IPS-11a (cell line): ENCODE measurements around the gene TMPRSS3.

Experiments used
- H3K4me3 ChIP-seq: one replicate; pipeline ENCODE4 v1.5.1; 2013; ENCODE audit warnings: low read depth, low read length, control low read depth

The TMPRSS3 gene

DNA sequence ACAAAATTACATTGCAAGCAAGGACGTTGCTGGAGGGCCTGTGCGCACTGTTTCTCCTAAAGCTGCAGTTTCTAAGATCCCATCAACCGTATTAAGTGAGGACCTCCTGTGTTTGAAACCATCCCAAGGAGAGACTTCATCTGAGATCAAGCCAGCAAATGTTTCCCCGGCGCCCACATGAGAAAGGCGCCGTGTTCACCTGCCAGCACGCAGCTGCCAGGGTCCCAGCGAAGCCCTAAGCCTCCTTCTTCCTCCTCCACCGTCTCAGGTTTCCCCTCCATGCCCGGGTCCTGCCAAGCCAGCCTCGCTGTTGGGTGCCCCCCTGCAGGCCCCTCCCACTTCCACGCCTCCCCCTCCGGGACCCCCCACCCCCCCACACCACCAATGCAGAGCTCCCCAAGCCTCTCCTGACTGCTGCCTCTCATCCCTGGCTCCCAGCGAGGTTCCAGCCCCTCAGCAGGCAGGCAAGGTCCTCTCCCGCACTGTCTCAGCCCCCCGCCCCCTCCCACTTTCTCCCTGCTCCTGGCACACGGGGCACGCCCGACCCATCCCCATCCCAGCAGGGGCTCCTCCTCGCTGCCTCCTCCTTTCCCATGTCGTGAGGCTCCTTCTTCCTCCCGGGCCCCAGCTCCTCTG lies 20.9 kb downstream of the TMPRSS3 start:
- H3K4me3 ChIP-seq = no peak overlapping the region

DNA sequence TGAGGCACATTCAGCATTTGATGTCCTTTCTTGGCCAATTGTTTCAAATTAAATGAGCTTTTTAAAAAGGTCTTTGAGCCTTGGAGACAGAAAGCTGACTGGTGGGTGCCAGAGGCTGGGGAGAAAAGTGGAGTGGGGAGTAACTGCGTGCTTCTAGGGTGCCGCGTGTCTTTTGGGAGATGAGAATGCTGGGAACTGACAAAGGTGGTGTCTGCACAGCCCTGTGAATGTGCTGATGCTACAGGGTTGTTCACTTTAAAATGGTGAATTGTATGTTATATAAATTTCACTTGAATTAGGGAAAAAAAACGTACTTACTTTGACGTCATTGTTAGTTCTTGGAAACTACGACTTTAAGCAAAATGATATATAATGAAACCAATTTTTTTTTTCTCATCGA lies 21.4 kb downstream of the TMPRSS3 start:
- no peak overlapping the region for H3K4me3 ChIP-seq

DNA sequence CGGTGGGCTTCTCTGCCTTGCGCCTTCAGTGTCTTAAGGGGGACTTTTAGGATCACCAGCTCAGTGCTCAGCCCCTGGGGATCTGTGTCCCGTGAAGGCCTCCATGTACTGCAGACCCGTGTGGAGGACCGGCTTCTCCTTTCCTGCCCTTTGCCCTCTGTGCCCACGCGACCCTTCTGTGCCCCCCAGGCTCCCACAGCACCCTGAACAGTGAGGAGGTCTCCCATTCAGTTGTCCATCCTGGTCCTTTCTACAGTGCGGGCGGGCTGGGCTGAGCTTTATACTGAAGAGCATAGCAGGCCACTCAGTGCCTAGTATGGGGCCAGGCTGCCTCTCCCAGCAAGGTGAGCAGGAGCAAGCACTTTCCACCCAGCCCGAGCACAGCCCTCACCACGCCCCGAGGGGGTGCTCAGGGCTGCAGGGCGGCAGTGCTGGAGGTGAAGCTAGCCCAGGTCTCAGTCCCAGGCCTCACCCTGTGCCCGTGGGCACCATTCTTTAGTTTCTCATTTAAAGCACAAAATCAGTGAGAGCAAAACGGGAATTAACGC lies 21.9 kb downstream of the TMPRSS3 start:
- no peak overlapping the region for H3K4me3 ChIP-seq

DNA sequence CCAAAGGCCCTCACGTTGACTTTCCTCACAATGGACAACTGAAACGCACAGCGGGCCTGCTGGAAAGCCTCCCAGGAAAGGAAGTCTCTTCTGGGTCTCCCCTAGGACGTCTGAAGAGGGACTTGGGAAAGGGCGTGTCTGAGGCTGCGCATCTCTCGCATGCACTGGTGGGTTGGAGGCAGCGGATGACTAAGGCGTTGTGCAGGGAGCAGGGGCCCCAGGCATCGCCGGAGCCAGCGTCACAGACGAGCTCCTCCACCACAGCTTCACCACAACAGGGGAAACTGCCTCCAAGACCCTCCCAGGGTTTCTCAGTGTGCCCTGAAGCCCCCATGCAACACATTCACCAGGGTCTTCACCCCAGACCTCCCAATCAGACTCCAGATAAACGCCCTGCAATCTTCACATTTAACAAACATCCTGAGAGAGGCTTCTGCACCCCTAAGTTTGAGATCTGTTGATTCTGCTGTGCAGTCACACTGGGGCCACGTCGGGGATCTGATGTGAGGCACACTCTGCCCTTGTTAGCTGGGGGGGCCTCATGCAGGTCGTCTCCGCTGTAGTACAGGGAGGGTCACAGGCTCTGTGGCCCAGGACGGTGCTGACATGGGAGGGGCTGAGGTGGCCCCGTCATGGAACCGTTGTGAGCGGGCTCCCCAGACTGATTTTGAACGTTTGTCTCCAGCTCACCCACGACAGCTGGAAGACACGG lies 22.5 kb downstream of the TMPRSS3 start:
- no peak overlapping the region for H3K4me3 ChIP-seq

DNA sequence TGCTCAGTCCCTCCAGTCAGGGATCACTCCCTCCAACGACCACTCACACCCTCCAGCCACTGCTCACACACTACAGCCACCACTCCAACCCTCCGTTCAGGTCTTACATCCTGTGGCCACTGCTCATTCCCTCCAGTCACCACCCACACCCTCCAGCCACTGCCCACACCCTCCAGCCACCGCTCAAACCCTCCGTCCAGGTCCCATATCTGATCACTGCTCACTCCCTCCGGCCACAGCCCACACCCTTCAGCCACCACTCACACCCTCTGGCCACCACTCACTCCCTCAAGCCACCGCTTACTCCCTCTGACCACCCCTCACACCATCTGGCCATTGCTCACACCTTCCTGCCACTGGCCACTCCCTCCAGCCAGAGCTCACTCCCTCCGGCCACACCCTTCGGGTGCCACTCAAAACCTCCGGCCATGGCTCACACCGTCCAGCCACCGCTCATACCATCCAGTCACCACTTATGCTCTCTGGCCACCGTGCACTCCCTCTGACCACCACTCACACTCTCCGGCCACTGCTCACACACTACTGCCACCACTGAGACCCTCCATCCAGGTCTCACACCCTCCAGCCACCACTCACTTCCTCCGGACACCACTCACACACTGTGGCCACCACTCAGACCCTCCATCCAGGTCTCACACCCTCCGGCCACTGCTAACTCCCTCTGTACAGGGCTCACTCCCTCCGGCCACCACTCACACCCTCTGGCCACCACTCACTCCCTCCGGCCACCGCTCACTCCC lies 24.8 kb downstream of the TMPRSS3 start:
- H3K4me3 ChIP-seq = no peak overlapping the region

DNA sequence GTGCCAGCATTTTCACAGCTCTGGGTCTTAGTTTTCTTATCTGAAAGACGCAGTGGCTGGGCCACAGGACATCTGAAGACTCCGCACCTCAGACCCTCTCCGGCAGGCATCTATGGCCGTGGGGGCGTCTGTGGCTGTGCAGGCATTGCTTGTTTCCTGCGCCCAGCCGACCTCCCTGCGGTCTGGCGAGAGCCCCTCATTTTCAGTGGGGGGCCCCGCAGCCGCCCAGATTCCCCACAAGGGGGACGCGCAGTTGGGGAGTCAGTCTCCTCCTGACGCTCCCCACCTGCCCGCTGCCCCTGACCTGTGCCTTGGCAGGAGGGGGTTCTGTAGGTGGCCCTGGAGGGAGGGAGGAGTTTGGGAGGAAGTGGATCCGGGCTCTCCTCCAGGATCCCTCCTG lies 26.0 kb downstream of the TMPRSS3 start:
- no peak overlapping the region for H3K4me3 ChIP-seq

DNA sequence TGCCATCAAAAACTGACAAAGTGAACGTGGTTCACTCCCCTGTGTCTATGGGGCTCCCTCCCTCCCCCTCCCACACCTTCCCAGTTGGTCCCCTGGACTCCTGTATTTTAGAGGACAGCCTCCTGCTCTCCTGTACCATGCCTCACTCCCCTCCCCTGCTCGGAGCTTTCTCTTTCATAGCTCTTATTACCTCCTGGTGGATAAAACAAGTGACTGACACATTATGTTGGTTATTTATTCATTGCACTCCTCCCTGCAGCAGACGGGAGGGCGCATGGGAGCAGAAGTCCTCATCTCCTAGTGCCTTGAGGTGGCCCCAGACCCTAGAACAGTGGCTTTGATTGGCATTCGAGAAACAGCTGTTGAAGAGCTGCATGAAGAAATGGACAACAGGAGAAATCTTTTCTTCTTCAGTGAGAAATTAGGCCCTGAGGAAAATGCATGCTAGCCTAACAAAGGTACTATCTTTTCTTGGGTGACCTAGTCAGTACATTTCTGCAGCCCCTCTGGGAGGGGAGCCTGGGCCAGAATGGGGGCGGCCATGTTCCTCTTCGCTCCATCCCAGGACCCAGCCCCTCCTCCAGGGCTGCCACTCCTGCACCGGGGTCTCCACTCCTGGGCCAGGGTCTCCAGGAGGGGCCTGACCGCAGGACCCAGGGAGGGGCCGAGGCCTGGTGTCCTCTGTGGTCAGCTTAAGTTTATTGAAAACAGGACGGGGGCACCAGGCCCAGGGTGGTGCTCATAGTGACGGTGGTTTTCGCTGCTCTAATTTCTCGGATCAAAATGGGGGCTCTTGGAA lies 28.3 kb downstream of the TMPRSS3 start:
- no peak overlapping the region for H3K4me3 ChIP-seq

DNA sequence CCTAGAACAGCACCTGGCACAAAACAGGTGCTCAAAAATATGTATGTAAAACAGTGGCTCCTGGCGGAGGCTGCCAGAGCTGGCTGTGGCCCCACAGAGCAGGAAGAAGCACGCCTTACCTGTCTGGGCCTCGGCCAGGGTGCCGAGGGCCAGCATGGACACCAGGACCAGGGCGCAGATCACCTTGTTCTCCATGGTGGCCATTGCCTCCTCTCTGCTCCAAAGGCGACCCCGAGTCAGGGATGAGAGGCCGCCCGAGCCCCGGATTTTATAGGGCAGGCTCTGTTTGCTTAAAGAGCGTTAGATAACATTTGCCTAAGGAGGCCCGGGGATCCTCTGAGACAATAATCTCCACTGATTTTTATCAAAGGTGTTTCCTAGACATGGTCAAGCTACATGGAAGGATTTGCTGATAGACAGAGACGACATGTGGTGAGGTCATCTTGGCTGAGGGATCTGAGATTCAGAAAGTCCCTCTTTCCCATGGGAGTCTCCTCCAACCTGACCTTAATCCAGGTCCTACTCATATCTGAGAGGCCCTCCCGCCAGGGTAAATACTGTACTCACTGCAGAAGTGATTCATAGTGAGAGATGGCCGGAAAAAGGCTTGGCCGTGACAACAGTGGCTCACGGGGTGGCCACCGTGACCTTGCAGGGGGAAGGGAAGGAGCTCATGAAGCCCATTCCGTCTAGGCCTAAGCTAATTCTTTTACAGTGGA lies 29.4 kb downstream of the TMPRSS3 start, which contains the start of gene TFF1:
Gene TFF1, minus strand, starts transcription at position 244 of the 719 bp plus-strand sequence. Its CDS starts 40 bp downstream, at position 204.
- no peak within 1 kb of the TSS for H3K4me3 ChIP-seq

DNA sequence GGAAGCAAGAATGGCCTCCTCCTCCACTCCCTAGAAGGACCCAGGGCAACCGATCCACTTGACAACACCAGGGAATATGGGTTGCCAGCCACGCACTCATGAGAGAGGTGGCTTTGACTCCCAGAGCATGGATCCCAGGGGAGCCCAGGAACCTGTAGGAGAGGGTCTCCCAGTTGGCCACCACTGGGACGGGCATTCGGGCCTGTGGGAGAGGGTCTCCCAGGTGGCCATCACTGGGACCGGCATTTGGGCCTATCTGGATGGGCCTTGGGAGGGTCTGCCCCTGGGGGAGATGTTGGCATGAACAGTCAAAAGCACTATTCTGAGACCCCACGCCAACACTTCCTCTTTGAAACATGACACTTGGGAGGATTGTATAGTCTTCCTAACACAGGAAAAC lies 30.1 kb downstream of the TMPRSS3 start:
- H3K4me3 ChIP-seq = no peak overlapping the region

DNA sequence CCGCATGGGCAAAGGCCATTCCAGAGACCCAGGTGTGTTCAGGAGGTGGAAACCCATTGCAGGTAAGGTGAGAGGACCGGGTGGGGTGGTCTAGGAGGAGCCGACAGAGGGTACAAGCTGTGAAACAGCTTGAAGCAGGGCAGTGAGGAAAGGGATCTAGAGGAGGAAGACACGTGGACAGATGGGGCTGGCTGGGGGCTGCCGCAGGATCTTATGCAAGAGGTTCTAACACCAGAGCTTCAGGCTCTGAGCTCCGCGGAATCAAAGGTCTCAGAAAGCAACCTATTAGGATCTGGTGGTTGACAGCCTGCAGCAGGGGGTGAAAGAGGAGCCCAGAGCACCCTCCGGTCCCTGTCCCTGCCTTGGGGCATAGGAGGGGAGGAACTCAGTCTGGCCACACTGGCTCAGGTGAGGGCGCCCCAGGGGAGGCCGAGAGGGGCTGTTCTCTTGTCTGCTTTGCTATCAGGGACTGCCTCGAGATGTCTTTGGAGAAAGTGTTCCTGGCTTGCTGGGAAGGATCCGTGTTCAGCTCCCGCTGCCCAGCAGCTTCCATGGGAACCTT lies 31.5 kb downstream of the TMPRSS3 start:
- no peak overlapping the region for H3K4me3 ChIP-seq

DNA sequence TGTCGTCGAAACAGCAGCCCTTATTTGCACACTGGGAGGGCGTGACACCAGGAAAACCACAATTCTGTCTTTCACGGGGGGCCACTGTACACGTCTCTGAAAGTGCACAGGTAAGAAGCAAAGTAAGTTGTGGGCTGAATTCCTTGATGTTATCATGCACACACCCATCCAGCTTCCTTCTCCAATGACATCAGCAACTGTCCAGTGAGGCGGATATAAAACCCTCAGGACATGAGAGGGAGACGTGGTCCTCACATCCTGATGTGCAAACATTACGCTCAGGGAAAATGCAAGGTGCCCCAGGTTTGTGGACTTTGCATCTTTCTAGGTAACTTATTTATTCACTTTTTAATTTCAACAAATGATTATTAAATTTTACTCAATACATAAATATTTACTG lies 32.5 kb downstream of the TMPRSS3 start:
- no peak overlapping the region for H3K4me3 ChIP-seq

DNA sequence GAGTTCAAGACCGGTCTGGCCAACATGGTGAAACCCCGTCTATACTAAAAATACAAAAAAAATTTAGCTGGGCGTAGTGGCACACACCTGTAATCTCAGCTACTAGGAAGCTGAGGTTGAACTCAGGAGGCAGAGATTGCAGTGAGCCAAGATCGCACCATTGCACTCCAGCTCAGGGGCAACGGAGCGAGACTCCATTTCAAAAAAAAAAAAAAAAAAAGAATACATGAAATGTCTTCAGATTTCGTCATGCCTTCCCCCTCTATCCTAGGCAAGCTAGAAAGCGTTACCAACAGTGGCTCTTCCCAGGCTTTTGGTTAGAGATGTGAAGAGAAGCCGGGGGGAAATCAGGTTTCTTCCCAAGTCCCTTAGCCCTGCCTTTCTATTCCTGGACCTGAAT lies 33.2 kb downstream of the TMPRSS3 start:
- H3K4me3 ChIP-seq = no peak overlapping the region

DNA sequence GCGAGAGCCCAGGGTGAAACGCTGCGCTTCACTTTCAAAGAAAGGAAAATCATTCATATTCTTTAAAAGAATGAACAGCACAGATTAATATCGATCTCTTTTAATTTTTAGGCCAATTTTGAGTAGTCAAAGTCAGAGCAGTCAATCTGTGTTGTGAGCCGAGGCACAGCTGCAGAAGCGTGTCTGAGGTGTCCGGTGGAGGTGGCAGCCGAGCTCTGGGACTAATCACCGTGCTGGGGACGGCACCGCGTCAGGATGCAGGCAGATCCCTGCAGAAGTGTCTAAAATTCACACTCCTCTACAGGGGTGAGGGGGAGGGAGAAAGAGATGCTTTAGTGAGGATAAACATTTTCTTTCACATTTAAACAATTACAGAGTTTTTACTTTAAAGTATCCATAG lies 33.7 kb downstream of the TMPRSS3 start:
- no peak overlapping the region for H3K4me3 ChIP-seq

DNA sequence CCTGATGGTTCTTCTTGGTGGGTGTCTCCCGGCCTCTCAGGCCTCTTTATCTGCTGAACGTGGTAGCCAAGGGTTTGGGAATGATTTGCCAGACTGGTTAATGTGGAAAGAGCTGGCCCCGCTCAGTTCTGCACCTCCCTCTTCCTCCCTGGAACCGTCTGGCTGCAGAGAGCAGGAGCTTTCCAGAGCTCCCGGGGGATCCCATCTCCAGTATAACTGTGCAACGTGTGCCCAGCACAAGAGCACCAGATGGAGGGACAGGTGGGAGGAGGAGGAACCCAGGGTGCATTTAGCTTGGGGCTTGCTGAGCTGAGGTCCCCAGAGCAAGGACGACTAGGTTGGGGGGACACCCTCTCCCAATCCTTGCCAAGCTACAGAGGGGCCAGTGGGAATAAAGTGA lies 34.6 kb downstream of the TMPRSS3 start:
- no peak overlapping the region for H3K4me3 ChIP-seq

DNA sequence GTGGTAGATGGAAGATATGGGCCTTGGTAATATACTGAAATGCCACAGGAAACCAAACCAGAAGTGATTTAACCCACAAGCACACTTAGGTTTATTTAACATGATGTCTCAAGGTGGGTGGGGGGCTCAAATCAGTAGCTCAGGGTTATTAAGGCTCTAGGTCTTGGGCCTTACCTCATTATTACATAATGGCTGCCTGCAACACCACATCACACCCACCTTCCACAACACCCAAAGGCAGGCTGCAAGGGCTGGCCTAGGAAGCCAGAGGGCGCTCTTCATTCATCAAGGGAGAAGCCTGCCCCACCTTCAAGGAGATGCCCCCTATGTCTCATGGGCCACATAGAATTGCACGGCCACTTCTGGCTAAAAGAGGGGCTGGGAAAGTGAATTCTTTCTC lies 35.5 kb downstream of the TMPRSS3 start:
- no peak overlapping the region for H3K4me3 ChIP-seq

DNA sequence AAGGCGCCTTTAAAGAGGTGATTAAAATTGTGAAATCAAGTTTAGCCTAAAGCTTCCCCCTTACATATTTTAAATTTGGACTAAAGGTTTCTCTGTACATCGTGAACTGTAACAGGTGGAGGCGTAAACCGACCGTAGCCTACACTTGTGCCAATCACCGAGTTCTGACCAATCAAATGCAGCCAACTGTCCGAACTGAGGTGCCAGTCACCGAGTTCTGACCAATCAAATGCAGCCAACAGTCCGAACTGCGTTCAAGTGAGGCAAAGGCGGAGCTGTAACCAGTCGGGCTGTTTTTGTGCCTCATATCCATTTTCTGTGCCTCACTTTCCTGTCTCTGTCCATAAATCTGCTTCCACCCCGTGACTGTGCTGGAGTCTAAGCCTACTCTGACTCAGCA lies 36.9 kb downstream of the TMPRSS3 start:
- no peak overlapping the region for H3K4me3 ChIP-seq

DNA sequence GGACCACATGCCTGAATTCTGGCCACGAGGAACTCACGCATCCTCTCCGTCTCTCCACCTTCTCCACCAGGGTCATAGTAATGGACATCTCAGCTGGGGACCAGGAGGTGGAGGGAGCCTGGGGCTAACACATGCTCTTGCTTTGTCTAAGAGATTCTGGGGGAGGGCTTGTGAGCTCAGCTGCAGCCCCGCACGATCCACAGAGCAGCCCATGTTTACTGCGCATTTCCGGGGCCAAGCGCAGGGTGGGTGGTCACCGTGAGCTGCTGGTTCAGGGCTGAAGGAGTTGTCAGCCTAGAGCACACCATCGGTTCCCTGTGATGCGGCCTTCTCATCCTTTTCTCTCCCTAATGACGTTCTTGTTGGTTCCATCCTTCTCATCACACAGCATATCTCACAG lies 37.6 kb downstream of the TMPRSS3 start:
- H3K4me3 ChIP-seq = no peak overlapping the region

DNA sequence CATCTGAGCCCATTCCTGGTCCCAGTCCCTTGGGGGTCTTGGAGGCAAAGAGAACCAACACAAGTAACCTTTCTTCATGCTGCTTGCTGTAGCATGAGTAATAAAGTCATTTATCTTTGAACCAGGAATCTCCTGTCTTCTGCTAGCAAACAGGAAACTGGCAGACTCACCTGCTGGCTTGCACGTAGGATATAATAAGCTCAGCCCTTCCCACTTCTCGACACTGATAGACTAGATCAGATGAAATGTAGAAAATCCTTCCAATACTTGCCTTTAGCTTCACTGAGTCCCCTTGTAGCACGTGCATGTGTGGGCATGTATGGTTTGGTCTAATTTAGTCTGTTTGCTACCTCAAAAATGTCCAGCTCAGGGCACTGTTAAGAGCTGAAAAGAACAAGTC lies 38.5 kb downstream of the TMPRSS3 start:
- H3K4me3 ChIP-seq = no peak overlapping the region

DNA sequence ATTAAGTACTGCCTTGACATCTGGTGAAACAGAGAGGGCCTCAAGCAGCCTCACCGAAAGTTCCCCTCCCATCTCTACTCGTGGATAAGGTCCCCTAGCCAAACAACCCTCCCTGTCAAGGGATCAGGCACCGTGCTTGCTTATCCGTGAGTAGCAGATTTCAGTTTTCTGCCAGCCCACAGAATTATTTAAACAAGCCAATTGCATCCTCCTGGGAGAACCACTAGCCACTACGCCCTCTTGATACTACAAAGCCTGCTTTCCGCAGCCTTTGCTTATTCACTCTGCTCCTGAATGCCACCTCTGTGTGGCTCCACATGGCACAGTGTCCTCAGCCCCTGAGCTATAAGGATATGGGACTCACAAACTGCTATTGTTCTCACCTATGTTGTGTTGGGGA lies 39.2 kb downstream of the TMPRSS3 start:
- H3K4me3 ChIP-seq = no peak overlapping the region

DNA sequence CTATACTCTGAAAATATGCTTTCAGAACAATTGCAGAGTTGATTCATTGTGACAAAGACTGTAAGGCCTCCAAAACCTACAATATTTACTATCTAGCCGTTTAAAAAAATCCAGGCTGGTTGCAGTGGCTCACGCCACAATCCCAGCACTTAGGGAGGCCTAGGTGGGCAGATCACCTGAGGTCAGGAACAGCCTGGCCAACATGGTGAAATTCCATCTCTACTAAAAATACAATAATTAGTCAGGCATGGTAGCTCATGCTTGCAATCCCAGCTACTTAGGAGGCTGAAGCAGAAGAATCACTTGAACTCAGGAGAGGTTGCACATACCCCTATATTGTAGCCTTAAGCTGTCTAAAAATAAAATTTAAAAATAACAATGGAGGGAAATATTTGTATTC lies 39.8 kb downstream of the TMPRSS3 start:
- H3K4me3 ChIP-seq = no peak overlapping the region
